CD4-positive, alpha-beta memory T cell (primary cell): ENCODE measurements around the gene UBL7. TPM values are rescaled to one million over a fixed set of nuclear protein-coding genes. Genes with fewer than 3 reads are reported as not detected.

Source experiments
- CTCF ChIA-PET: fragments of 350-600 bp; sonication (Branson Sonifier 250); formaldehyde crosslinking; loops from one replicate; lab custom pipeline; 2021; ENCODE audit warnings: inconsistent platforms; ENCODE audit not compliant: partially characterized antibody; lab: Charles Lee
- POLR2A ChIA-PET: fragments of 350-600 bp; sonication (Branson Sonifier 250); formaldehyde crosslinking; loops from one replicate; lab custom pipeline; 2021; ENCODE audit not compliant: partially characterized antibody; lab: Charles Lee
- DNase-seq, 5 donors: peaks; one replicate each; pipeline versions ENCODE4 v3.0.0 to v3.0.0-alpha.2; 2020 to 2022; ENCODE audit warnings: mixed read lengths in 1 of 5
- H3K27ac ChIP-seq: one replicate; pipeline ENCODE4 v1.7.0; 2013; ENCODE audit warnings: low read depth, low read length
- H3K27me3 ChIP-seq: 2 replicates; pipeline ENCODE4 v1.7.0; 2013; ENCODE audit warnings: mild to moderate bottlenecking, low read length, moderate library complexity; ENCODE audit not compliant: insufficient read depth
- H3K36me3 ChIP-seq: 2 replicates; pipeline ENCODE4 v1.7.0; 2013; ENCODE audit warnings: mild to moderate bottlenecking, low read length, moderate library complexity; ENCODE audit not compliant: insufficient read depth
- H3K4me1 ChIP-seq: 2 replicates; pipeline ENCODE4 v1.7.0; 2013; ENCODE audit warnings: mild to moderate bottlenecking, low read length, moderate library complexity; ENCODE audit not compliant: insufficient read depth
- H3K4me3 ChIP-seq, 2 donors: one replicate each; pipeline ENCODE4 v1.7.0; 2013; ENCODE audit warnings: low read length in 2 of 2, mild to moderate bottlenecking in 1 of 2
- H3K9me3 ChIP-seq, 2 donors: one replicate each; pipeline ENCODE4 v1.7.0; 2013; ENCODE audit warnings: low read length in 2 of 2, control low read depth in 1 of 2; ENCODE audit not compliant: control insufficient read depth in 1 of 2
- H3K27ac Mint-ChIP-seq, 7 donors: one replicate each; pipeline ENCODE4 v1.8.0; 2020 to 2021; ENCODE audit warnings: mixed read lengths in 7 of 7, mild to moderate bottlenecking in 6 of 7, inconsistent platforms in 3 of 7, moderate library complexity in 3 of 7
- H3K27me3 Mint-ChIP-seq, 2 donors: one replicate each; pipeline ENCODE4 v1.8.0; 2020 to 2021; ENCODE audit warnings: mixed read lengths in 2 of 2
- H3K36me3 Mint-ChIP-seq, 2 donors: one replicate each; pipeline ENCODE4 v1.8.0; 2020 to 2021; ENCODE audit warnings: mixed read lengths in 2 of 2, inconsistent platforms in 1 of 2, mild to moderate bottlenecking in 1 of 2
- H3K4me1 Mint-ChIP-seq, 4 donors: one replicate each; pipeline ENCODE4 v1.8.0; 2020 to 2021; ENCODE audit warnings: mixed read lengths in 4 of 4, mild to moderate bottlenecking in 1 of 4
- H3K4me3 Mint-ChIP-seq, 8 donors: one replicate each; pipeline ENCODE4 v1.8.0; 2020 to 2021; ENCODE audit warnings: mixed read lengths in 8 of 8, mild to moderate bottlenecking in 7 of 8, moderate library complexity in 6 of 8, inconsistent platforms in 3 of 8
- H3K9me3 Mint-ChIP-seq, 8 donors: one replicate each; pipeline ENCODE4 v1.8.0; 2020 to 2021; ENCODE audit warnings: mixed read lengths in 8 of 8, mild to moderate bottlenecking in 5 of 8, inconsistent platforms in 3 of 8, moderate library complexity in 1 of 8
- intact Hi-C: fragments of 100-400 bp; cut with micrococcal nuclease; formaldehyde crosslinking; loops from one replicate; pipeline ENCODE4 v1.15.1; 2023
- polyA plus RNA-seq, 2 donors: library from polyadenylated mRNA; unstranded; fragments of 300-500 nt; fragmentation: Illumina TruSeq; gene quantifications; one replicate each; pipeline ENCODE4 v1.2.3, GENCODE V29; 2021
- total RNA-seq, 2 experiments: library from RNA; stranded (reverse); gene quantifications; one replicate each; pipeline ENCODE4 v1.2.3, GENCODE V29; 2021

UBL7 gene
- total and polyA plus RNA-seq, 4 experiments from 2014 or later: 36.4 to 96.5 (median 66.5) TPM

GRCh38 chr15:74432968-74433591, 27.9 kb downstream of the UBL7 start:
- Mint-ChIP-seq H3K4me3 (peak overlapping the region in 5 of 8 donors; percentile 37 to 82 (median 61)), H3K27me3 (peaks cover 2 to 3% of the 10 kb centered on the region in 2 donors), H3K27ac (no peak overlapping the region), H3K4me1 (peaks cover 6 to 35% (median 17%) of the 10 kb centered on the region in 4 donors), H3K36me3 (no peaks in the 10 kb centered on the region), H3K9me3 (no peaks in the 10 kb centered on the region)
- Histone ChIP-seq H3K4me3 (peak overlapping the region in 1 of 2 donors; percentile 62), H3K36me3 (no peaks in the 10 kb centered on the region), H3K4me1 (peaks cover 17% of the 10 kb centered on the region), H3K27ac (no peak overlapping the region), H3K27me3 (no peaks in the 10 kb centered on the region), H3K9me3 (no peaks in the 10 kb centered on the region)
- CTCF ChIA-PET: interaction anchor here (26.0 kb wide), 1 partner anchor 54 kb away, joined by 550 read pairs; no protein-coding TSS in a partner anchor
- no peak for DNase-seq
- POLR2A ChIA-PET: interaction anchor here (1.0 to 2.5 kb wide), 3 partner anchors 28 to 59 kb away, joined by 3 to 8 read pairs (median 6); partner anchors contain the start of gene UBL7
- intact Hi-C loops: no loop called here

- Histone ChIP-seq H3K36me3 (no peaks in the 10 kb centered on the region), H3K4me3 (peak overlapping the region in 1 of 2 donors; percentile 11), H3K4me1 (peaks cover 17% of the 10 kb centered on the region), H3K27ac (no peak overlapping the region), H3K9me3 (no peaks in the 10 kb centered on the region), H3K27me3 (no peaks in the 10 kb centered on the region)
- H3K4me1 Mint-ChIP-seq: peaks cover 6 to 35% (median 17%) of the 10 kb centered on the region in 4 donors
- H3K4me3 Mint-ChIP-seq: peak overlapping the region; percentile 37 to 74 (median 62)
- CTCF ChIA-PET: interaction anchor here (26.0 kb wide), 1 partner anchor 53 kb away, joined by 550 read pairs; no protein-coding TSS in a partner anchor
- H3K27ac Mint-ChIP-seq: peak overlapping the region in 1 of 7 donors; percentile 73
- POLR2A ChIA-PET: interaction anchor here (1.8 to 2.5 kb wide), 3 partner anchors 28 to 58 kb away, joined by 6 to 8 read pairs (median 6); partner anchors contain the start of gene UBL7
- no peaks in the 10 kb centered on the region for H3K36me3 Mint-ChIP-seq
- intact Hi-C loops: no loop called here
- DNase-seq: no peak
- H3K27me3 Mint-ChIP-seq: peaks cover 2 to 3% of the 10 kb centered on the region in 2 donors
- no peaks in the 10 kb centered on the region for H3K9me3 Mint-ChIP-seq
These were observed 28.5 kb downstream of the UBL7 start for GRCh38 chr15:74432271-74432967.

- Mint-ChIP-seq H3K9me3 (no peaks in the 10 kb centered on the region), H3K4me3 (peak overlapping the region in 2 of 8 donors; percentile 39 to 55), H3K4me1 (peaks cover 6 to 35% (median 17%) of the 10 kb centered on the region in 4 donors), H3K27ac (no peak overlapping the region), H3K36me3 (no peaks in the 10 kb centered on the region), H3K27me3 (peaks cover 2 to 3% of the 10 kb centered on the region in 2 donors)
- H3K27me3 ChIP-seq: no peaks in the 10 kb centered on the region
- no peak overlapping the region for H3K4me3 ChIP-seq
- intact Hi-C loops: no loop called here
- ChIA-PET CTCF (interaction anchor here (1.3 to 26.0 kb wide), 2 partner anchors 8 to 53 kb away, joined by 5 to 550 read pairs; no protein-coding TSS in a partner anchor), POLR2A (interaction anchor here (1.8 to 2.2 kb wide), 2 partner anchors 29 kb away, joined by 6 to 8 read pairs; partner anchors contain the start of gene UBL7)
- H3K36me3 ChIP-seq: no peaks in the 10 kb centered on the region
- H3K27ac ChIP-seq: no peak overlapping the region
- no peak for DNase-seq
- H3K9me3 ChIP-seq: no peaks in the 10 kb centered on the region
- H3K4me1 ChIP-seq: peaks cover 17% of the 10 kb centered on the region
These were observed 29.3 kb downstream of the UBL7 start for GRCh38 chr15:74431645-74432044.

GRCh38 chr15:74431116-74431515, 29.8 kb downstream of the UBL7 start:
- Histone ChIP-seq H3K36me3 (no peaks in the 10 kb centered on the region), H3K4me1 (peaks cover 17% of the 10 kb centered on the region), H3K4me3 (no peak overlapping the region), H3K27me3 (no peaks in the 10 kb centered on the region), H3K9me3 (no peaks in the 10 kb centered on the region), H3K27ac (no peak overlapping the region)
- intact Hi-C loops: no loop called here
- no peak overlapping the region for H3K4me3 Mint-ChIP-seq
- no peak for DNase-seq
- H3K36me3 Mint-ChIP-seq: no peaks in the 10 kb centered on the region
- no peaks in the 10 kb centered on the region for H3K9me3 Mint-ChIP-seq
- POLR2A ChIA-PET: interaction anchor here (1.8 kb wide), 1 partner anchor 28 kb away, joined by 6 read pairs; no protein-coding TSS in a partner anchor
- CTCF ChIA-PET: interaction anchor here (1.3 to 26.0 kb wide), 2 partner anchors 9 to 52 kb away, joined by 5 to 550 read pairs; no protein-coding TSS in a partner anchor
- H3K27me3 Mint-ChIP-seq: peaks cover 2 to 3% of the 10 kb centered on the region in 2 donors
- H3K4me1 Mint-ChIP-seq: peaks cover 6 to 35% (median 17%) of the 10 kb centered on the region in 4 donors
- H3K27ac Mint-ChIP-seq: no peak overlapping the region

- peaks cover 2 to 3% of the 10 kb centered on the region in 2 donors for H3K27me3 Mint-ChIP-seq
- H3K9me3 Mint-ChIP-seq: no peaks in the 10 kb centered on the region
- H3K27ac Mint-ChIP-seq: no peak overlapping the region
- CTCF ChIA-PET: interaction anchor here (1.3 to 26.0 kb wide), 2 partner anchors 10 to 52 kb away, joined by 5 to 550 read pairs; no protein-coding TSS in a partner anchor
- intact Hi-C loops: no loop called here
- Histone ChIP-seq H3K27ac (no peak overlapping the region), H3K27me3 (no peaks in the 10 kb centered on the region), H3K36me3 (no peaks in the 10 kb centered on the region), H3K9me3 (no peaks in the 10 kb centered on the region), H3K4me1 (peaks cover 17% of the 10 kb centered on the region), H3K4me3 (no peak overlapping the region)
- H3K36me3 Mint-ChIP-seq: no peaks in the 10 kb centered on the region
- no peak overlapping the region for H3K4me3 Mint-ChIP-seq
- no peak for DNase-seq
- H3K4me1 Mint-ChIP-seq: peaks cover 6 to 34% (median 17%) of the 10 kb centered on the region in 4 donors
- POLR2A ChIA-PET: no interaction called here
These were observed 30.4 kb downstream of the UBL7 start for GRCh38 chr15:74430510-74430951.

- POLR2A ChIA-PET: no interaction called here
- H3K36me3 Mint-ChIP-seq: no peaks in the 10 kb centered on the region
- no peak overlapping the region for H3K4me3 Mint-ChIP-seq
- peaks cover 2 to 3% of the 10 kb centered on the region in 2 donors for H3K27me3 Mint-ChIP-seq
- no peak for DNase-seq
- peak overlapping the region in 2 of 7 donors; percentile 49 to 65 for H3K27ac Mint-ChIP-seq
- Histone ChIP-seq H3K27ac (no peak overlapping the region), H3K4me3 (no peak overlapping the region), H3K9me3 (no peaks in the 10 kb centered on the region), H3K4me1 (peaks cover 16% of the 10 kb centered on the region), H3K27me3 (no peaks in the 10 kb centered on the region), H3K36me3 (no peaks in the 10 kb centered on the region)
- CTCF ChIA-PET: interaction anchor here (1.3 to 26.0 kb wide), 2 partner anchors 19 to 51 kb away, joined by 3 to 550 read pairs; no protein-coding TSS in a partner anchor
- H3K9me3 Mint-ChIP-seq: no peaks in the 10 kb centered on the region
- intact Hi-C loops: no loop called here
- peaks cover 6 to 28% (median 15%) of the 10 kb centered on the region in 4 donors for H3K4me1 Mint-ChIP-seq
These were observed 31.1 kb downstream of the UBL7 start for GRCh38 chr15:74429781-74430400.
